ENCODE results near the gene FAHD2A.
"Not testable (repeated sequence)": the region's sequence is repeated elsewhere in the genome, so short reads cannot be mapped to it uniquely, and the experiment has no call there.

FAHD2A gene

DNA sequence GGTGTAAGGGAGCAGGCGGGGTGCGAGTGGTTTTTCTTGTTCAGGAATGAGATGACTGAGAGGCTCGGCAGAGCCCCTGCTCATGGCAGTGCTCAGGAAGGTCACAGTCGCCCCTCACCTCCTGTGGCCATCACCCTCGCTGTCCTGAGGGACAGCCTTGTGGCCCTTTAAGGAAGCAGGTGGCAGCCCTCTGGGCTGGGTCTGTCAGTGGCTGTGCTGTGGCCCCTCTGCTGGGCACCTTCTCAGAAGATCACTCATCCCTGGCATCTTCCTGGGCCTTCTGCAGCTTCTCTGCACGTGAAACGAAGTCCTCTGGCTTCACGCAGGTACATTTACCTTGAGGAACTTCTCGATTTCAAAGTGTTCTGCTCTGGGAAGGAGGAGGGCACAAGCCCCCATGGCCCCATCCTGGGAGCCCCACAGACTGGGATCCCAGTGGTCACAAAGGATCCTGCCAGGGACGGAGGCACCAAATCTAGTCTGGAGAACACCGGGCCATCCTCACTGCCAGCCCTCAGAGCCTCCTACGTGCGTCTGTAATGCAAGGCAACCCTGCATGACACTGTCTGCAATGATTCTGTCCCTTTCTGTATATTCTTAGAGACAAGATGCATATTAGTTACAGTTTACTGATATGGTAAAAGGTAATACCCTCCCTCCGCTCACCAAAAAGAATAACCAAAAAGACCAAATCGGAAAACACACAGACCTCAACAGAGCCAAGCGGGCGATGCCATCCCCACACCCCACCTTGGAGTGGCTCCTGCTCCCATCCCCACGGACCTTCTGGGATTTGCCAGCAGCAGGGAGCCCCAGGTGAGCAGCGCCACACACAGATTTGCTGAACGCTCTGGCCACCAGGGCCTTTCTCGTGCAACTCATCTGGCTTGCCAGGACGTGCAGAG is 25.9 kb upstream of the FAHD2A start:
- no peak for DNase-seq

DNA sequence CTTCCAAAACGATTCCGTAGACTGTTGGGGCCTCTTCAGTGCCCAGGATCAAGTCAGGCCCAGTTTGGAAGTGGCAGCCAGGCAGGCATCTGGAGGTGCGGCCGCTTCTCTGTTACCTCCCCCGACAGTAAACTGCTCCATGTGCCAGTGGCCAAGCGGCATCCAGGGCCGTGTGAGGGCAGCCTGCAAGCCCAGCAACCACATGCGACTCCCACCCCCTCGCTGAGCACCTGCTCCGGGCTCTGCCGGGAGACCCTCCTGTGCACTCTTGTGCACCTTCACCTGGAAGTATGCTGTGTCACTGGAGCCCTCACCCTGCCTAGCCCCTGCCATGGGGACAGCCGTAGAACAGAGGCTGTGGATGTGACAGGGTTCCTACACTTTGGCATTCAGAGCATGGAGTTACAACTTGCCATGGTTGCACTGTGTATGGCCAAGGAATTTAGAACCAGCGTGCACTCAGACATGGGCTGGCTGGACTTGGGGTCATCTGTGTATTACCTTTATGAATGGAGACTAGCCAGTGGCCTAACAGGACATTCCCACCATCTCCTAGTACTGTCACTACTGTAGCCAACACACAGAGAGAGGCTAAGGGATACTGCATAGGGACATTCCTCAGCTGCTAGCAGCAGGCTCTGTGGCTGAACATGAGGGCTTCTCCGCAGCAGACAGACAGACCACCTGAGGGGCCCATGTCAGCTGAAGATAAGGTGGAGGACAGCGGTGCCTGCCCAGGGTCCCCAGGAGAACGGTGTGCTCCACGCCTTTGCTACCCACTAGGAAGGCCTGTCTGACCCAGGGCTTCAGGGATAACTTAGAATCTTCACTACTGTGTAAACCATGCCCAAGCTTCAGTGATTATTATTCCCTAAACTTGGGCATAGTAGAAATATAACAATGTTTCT is 25.0 kb upstream of the FAHD2A start:
- no peak for DNase-seq

DNA sequence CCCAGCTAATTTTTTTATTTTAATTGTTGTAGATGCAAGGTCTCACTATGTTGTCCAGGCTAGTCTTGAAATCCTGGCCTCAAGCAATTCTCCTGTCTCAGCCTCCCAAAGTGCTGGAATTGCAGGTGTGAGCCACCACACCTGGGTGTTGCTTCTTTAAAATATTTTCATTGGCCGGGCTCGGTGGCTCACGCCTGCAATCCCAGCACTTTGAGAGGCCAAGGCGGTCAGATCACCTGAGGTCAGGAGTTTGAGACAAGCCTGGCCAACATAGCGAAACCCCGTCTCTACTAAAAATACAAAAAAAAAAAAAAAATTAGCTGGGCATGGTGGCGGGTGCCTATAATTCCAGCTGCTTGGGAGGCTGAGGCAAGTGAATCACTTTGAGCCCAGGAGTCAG is 24.2 kb upstream of the FAHD2A start:
- not testable (repeated sequence) for DNase-seq

- DNase-seq, result no peak
Observed at GRCh38 chr2:95379371-95379831, 23.1 kb upstream of the FAHD2A start.

DNA sequence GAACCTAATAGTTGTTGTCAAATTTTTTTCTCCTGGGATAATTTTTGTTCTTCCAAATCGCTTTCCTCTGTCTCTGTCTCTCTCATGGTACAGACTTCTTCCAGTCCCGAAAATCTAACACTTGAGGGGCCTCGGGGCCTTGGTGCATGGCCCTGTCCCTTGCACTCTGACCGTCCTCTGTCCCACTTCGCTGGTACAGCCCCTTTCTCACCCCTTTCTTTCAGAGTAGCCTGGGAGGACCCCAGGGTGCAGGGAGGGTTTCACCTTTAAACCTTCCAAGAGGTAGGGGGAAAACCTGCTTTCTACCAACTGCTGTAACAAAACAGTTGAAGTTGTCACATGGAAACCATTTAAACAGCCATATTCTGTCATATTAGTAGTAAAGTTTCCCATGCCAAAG is 22.2 kb upstream of the FAHD2A start:
- no peak for DNase-seq

DNA sequence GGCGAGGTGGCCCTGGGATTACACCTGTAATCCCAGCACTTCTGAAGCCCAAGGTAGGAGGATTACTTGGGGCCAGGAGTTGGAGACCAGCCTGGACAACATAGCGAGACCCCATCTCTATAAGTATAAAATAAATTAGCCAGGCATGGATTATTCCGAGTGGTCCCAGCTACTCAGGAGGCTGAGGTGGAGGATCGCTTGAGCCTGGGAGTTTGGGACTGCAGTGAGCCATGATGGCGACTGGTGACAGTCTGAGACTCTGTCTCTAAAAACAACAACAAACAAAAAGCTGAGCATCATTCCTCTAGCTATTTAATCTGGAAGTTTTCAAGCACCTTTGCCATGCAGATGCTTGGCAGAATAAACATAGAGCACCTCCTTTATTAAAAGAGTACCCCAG is 21.8 kb upstream of the FAHD2A start:
- no peak for DNase-seq

DNA sequence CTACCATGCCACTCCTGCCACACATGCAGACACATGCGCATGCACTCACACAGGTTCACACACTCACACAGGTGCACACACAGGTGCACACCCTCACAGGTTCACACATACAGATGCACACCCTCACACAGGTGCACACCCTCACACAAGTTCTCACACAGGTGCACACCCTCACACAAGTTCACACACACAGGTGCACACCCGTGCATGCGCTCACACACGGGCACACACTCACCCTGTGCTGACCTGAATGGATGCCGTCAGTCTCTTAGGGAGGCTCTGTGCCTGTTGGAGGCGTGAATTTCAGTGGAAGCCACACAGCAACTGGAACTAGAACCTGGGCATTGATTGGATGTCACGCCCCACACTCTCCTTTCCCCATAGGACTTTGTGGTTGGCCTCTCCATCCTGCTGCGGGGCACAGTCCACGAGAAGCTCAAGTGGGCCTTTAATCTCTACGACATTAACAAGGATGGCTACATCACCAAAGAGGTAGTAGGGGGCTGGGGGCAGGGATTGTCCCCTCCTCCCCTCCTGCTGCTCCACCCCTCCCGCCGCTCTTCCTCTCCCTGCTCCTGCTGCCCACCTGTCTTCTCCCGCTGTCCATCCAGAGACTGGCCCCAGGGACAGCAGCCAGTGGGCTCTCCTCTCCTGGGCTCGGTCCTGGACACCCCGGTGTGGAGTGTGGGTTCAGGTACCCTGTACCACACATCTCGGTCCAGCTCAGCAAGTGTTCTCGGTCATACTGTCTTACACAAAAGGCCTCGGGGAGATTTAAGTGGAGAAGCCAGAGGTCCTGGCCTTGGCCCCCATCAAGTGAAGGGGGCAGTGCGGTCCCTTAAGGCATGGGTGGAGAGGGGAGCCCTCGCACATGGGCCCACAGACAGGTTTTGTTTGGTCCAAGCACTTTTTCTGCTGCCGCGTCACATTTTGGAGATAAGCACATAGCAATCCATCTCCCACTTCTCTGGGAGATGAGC is 21.0 kb upstream of the FAHD2A start:
- no peak for DNase-seq

DNA sequence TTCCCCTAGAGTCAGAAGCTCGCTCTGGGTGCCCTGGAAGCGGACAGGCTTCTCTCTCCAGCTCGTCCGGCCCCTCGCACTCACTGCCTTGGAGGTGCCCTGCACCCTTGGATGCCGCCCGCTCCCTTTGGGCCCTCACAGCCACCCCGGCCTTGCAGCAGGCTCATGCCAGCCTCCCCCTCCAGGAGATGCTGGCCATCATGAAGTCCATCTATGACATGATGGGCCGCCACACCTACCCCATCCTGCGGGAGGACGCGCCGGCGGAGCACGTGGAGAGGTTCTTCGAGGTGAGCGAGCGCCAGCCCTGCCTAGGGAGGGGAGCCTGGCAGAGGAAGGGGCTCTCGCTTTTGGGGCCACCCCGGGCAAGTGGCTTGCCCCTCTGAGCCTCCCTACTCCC is 20.3 kb upstream of the FAHD2A start:
- no peak for DNase-seq

DNA sequence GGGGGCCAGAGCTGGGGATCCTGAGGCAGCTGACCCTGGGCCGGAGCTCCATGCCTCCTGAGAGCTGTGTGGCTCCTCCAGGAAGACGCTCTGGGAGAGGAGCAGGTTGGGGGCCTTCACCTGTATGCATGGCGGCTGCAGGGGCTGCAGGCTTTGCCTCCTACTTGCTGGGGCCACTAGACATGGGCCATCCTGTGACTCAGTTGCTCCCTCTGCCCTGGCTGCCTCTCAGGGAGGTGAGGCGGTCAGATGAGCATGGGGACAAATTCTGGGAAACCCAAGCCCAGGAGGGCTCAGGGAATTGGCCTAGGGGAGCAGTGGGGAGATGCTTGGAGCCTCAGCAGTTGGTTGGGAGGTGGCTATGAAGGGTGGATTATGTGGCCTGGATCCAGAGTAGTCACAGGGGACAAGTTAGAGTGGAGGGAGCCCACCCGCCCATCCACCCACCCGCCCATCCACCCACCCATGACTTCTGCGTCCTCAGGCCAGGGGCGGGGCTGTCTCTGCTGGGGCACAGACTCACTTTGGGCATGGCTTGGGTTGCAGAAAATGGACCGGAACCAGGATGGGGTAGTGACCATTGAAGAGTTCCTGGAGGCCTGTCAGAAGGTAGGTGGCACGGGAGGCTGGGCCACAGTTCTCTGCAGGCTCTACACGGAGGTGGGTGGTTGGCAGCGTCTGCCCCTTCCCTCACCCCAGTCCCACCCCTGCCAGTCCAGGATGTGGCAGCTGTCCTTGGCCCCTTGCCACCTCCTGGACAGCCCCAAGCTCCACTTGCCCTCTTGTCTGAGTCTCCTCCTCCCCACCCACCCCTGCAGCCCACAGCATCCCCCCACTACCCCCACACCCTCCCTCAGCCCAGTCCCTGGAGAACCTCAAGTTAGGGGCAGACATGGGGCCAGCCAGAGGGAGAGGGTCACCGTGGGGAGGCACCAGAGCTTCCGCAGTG is 19.5 kb upstream of the FAHD2A start:
- no peak for DNase-seq

GRCh38 chr2:95383635-95384027 is 18.9 kb upstream of the FAHD2A start:
- DNase-seq, result no peak

DNA sequence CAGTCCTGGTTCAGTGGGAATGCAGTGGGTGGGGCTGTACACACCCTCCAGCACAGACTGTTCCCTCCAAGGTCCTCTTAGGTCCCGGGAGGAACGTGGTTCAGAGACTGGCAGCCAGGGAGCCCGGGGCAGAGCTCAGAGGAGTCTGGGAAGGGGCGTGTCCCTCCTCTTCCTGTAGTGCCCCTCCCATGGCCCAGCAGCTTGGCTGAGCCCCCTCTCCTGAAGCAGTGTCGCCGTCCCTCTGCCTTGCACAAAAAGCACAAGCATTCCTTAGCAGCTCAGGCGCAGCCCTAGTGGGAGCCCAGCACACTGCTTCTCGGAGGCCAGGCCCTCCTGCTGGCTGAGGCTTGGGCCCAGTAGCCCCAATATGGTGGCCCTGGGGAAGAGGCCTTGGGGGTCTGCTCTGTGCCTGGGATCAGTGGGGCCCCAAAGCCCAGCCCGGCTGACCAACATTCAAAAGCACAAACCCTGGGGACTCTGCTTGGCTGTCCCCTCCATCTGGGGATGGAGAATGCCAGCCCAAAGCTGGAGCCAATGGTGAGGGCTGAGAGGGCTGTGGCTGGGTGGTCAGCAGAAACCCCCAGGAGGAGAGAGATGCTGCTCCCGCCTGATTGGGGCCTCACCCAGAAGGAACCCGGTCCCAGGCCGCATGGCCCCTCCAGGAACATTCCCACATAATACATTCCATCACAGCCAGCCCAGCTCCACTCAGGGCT is 17.5 kb upstream of the FAHD2A start:
- DNase-seq, result no peak

GRCh38 chr2:95385570-95385984 is 16.9 kb upstream of the FAHD2A start:
- DNase-seq, result no peak

DNA sequence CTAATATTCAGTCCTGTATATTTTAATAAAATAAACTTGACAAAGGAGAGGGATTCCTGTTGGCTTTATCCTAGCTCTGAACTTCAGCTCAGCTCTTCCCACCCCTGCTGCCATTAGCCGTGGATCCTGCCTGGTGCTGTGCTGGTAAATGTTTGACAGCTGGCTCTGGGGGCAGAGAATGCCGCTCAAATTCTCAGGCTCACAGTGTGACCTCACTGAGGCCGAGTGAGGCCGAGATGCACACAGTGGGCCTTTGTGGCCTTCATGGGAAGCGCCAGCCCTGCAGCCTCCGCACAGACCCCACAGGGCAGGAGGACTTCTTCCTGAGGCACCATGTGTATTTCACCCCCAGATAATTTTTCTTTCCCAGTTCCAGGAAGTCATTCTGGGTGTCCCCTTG is 16.5 kb upstream of the FAHD2A start:
- DNase-seq, result no peak

DNA sequence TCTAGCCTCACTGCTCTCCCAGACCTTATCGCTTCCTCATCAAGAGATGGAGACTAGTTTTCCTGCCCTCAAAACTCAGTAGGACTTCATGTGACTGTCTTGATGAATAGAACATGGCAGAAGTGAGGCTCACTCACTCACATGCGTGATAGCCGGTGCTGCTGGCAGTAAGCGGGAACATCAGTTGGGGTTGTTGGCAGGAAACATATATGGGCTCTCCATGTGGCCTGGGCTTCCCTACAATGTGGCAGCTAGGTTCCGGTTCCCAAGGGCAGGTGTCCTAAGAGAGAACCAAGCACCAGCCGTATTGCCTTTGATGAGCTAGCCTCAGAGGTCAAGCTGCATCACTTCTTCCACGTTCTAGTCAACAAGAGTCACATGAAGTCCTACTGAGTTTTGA is 15.2 kb upstream of the FAHD2A start:
- no peak for DNase-seq

GRCh38 chr2:95388091-95388692 is 14.3 kb upstream of the FAHD2A start:
- no peak for DNase-seq

GRCh38 chr2:95388856-95389244 is 13.7 kb upstream of the FAHD2A start:
- DNase-seq, result no peak

DNA sequence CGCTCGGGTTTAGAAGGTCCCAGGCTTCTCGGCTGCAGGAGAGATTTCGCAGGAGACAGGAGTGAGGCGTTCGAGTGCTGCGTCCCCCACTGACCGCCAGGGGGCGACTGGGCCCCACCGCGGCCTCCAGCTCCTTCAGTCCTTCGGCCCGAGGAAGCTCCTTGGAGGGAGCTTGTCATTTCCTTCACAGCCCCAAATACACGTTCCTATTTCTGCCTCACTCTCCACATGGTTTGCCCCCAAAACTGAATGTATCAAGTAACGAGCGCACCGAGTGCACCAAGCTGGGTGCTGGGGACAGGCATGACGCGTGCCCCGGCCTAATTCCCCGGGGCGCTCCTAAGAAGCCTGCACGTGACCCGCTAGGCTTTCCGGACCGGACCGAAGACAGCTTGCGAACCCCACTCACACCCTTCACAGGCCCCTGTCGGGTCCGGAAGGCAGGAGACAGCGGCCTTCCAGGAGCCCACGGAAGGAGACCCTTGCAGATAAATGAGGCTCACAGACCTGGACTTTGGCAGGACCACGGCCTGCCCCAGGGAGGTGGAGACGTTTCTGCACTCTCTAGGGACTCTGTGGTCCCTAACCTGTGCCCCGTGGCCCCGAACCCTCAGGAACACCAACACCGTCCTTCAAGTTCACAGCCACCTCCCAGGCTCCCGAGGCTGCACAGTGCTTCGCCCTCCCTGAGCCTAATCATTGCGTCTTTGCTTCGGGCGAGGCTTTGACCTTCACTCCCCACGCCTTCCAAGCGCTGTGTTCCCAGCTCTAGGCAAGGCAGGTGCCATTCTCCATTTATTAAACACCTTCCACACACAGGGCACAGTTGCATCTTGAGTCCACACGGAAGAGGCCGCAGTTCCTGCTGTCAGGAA is 13.0 kb upstream of the FAHD2A start:
- peak; percentile 50 for DNase-seq

GRCh38 chr2:95390272-95390880 is 12.1 kb upstream of the FAHD2A start:
- no peak for DNase-seq

- no peak for DNase-seq
Observed at GRCh38 chr2:95390881-95391321, 11.6 kb upstream of the FAHD2A start.
